ENCODE results near the gene BATF2.

BATF2 gene

GRCh38 chr11:64963072-64963631 lies 33.6 kb downstream of the BATF2 start:
- no peak for DNase-seq

GRCh38 chr11:64960719-64961118 lies 36.1 kb downstream of the BATF2 start:
- DNase-seq: peak; percentile 60

GRCh38 chr11:64959498-64959897 lies 37.3 kb downstream of the BATF2 start:
- DNase-seq: no peak

- no peak for DNase-seq
Measured at GRCh38 chr11:64954201-64954600, 42.6 kb downstream of the BATF2 start.

GRCh38 chr11:64951529-64951928 lies 45.2 kb downstream of the BATF2 start:
- no peak for DNase-seq

- no peak for DNase-seq
Measured at GRCh38 chr11:64947208-64947814, 49.5 kb downstream of the BATF2 start.

All from NCI-H226 (cell line).